ENCODE data around the gene KCNK1. TPM values are rescaled to one million over a fixed set of nuclear protein-coding genes. Genes with fewer than 3 reads are reported as not detected.

The KCNK1 gene
- polyA plus RNA-seq, 1 donor from 2014 or later: 1.8 TPM

DNA sequence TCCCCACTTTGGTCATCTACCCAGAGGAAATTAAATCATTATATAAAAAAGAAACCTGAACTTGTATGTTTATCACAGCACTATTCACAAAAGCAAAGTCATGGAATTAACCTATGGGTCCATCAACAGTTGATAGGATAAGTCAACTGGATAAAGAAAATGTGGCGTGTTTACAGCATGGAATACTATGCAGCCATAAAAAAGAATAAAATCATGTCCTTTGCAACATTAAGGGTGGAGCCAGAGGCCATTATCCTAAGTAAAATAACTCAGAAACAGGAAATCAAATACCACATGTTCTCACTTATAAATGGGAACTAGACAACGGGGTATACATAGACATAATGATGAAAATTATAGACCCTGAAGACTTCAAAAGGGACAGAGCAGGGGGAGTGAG is 27.6 kb upstream of the KCNK1 start:
- H3K36me3 ChIP-seq (ENCODE audit: insufficient read depth, low read length): no peaks in the 10 kb centered on the region
- H3K27ac ChIP-seq (ENCODE audit: low read length): no peak overlapping the region
- no peak overlapping the region for H3K4me3 ChIP-seq (ENCODE audit: low read length)
- H3K27me3 ChIP-seq (ENCODE audit: insufficient read depth, low read depth, low read length): peaks cover 28% of the 10 kb centered on the region
- H2AFZ ChIP-seq (ENCODE audit: low read depth, low read length): no peak overlapping the region
- no peak overlapping the region for H3K9ac ChIP-seq (ENCODE audit: low read length)
- H3F3A ChIP-seq (ENCODE audit: insufficient read depth, low read length, poor library complexity, severe bottlenecking): no peaks in the 10 kb centered on the region
- H3K4me2 ChIP-seq (ENCODE audit: low read length): no peak overlapping the region
- no peaks in the 10 kb centered on the region for H4K20me1 ChIP-seq (ENCODE audit: insufficient read depth)
- no peaks in the 10 kb centered on the region for H3K9me2 ChIP-seq (ENCODE audit: insufficient read depth, low read length)
- TF ChIP-seq EP300 (conservative IDR thresholded peaks at IDR 0.05; ENCODE audit: poor library complexity, severe bottlenecking) (no peak), CTCF (IDR thresholded peaks at IDR 0.05; ENCODE audit: poor library complexity, severe bottlenecking) (no peak), RAD21 (conservative IDR thresholded peaks at IDR 0.05) (no peak), TAF1 (IDR thresholded peaks at IDR 0.05; ENCODE audit: low read depth) (no peak), EZH2 (IDR thresholded peaks at IDR 0.05; ENCODE audit: borderline replicate concordance, insufficient read depth, low read length, poor library complexity, severe bottlenecking) (no peak), SMC3 (conservative IDR thresholded peaks at IDR 0.05; ENCODE audit: poor library complexity) (no peak), MXI1 (conservative IDR thresholded peaks at IDR 0.05; ENCODE audit: poor library complexity, severe bottlenecking) (no peak), POLR2AphosphoS5 (IDR thresholded peaks at IDR 0.05) (no peak)
- TF ChIP-seq, protein P1, sequence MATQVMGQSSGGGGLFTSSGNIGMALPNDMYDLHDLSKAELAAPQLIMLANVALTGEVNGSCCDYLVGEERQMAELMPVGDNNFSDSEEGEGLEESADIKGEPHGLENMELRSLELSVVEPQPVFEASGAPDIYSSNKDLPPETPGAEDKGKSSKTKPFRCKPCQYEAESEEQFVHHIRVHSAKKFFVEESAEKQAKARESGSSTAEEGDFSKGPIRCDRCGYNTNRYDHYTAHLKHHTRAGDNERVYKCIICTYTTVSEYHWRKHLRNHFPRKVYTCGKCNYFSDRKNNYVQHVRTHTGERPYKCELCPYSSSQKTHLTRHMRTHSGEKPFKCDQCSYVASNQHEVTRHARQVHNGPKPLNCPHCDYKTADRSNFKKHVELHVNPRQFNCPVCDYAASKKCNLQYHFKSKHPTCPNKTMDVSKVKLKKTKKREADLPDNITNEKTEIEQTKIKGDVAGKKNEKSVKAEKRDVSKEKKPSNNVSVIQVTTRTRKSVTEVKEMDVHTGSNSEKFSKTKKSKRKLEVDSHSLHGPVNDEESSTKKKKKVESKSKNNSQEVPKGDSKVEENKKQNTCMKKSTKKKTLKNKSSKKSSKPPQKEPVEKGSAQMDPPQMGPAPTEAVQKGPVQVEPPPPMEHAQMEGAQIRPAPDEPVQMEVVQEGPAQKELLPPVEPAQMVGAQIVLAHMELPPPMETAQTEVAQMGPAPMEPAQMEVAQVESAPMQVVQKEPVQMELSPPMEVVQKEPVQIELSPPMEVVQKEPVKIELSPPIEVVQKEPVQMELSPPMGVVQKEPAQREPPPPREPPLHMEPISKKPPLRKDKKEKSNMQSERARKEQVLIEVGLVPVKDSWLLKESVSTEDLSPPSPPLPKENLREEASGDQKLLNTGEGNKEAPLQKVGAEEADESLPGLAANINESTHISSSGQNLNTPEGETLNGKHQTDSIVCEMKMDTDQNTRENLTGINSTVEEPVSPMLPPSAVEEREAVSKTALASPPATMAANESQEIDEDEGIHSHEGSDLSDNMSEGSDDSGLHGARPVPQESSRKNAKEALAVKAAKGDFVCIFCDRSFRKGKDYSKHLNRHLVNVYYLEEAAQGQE (IDR thresholded peaks at IDR 0.05; ENCODE audit: borderline replicate concordance): no peak
- H3K9me3 ChIP-seq (ENCODE audit: low read length): peaks cover 6% of the 10 kb centered on the region
- no peaks in the 10 kb centered on the region for H3K79me2 ChIP-seq (replicated peaks; ENCODE audit: insufficient read depth, low read length)

GRCh38 chr1:233587196-233587595 is 26.7 kb upstream of the KCNK1 start:
- no peaks in the 10 kb centered on the region for H3K9me2 ChIP-seq (ENCODE audit: insufficient read depth, low read length)
- H3K9ac ChIP-seq (ENCODE audit: low read length): no peak overlapping the region
- no peaks in the 10 kb centered on the region for H3K79me2 ChIP-seq (replicated peaks; ENCODE audit: insufficient read depth, low read length)
- TF ChIP-seq EP300 (conservative IDR thresholded peaks at IDR 0.05; ENCODE audit: poor library complexity, severe bottlenecking): no peak
- no peak for TF ChIP-seq TAF1 (IDR thresholded peaks at IDR 0.05; ENCODE audit: low read depth)
- no peak for TF ChIP-seq RAD21 (conservative IDR thresholded peaks at IDR 0.05)
- TF ChIP-seq MXI1 (conservative IDR thresholded peaks at IDR 0.05; ENCODE audit: poor library complexity, severe bottlenecking): no peak
- TF ChIP-seq SMC3 (conservative IDR thresholded peaks at IDR 0.05; ENCODE audit: poor library complexity): no peak
- no peak for TF ChIP-seq EZH2 (IDR thresholded peaks at IDR 0.05; ENCODE audit: borderline replicate concordance, insufficient read depth, low read length, poor library complexity, severe bottlenecking)
- TF ChIP-seq POLR2AphosphoS5 (IDR thresholded peaks at IDR 0.05): no peak
- no peak for TF ChIP-seq CTCF (IDR thresholded peaks at IDR 0.05; ENCODE audit: poor library complexity, severe bottlenecking)
- TF ChIP-seq, protein P1 (IDR thresholded peaks at IDR 0.05; ENCODE audit: borderline replicate concordance): no peak
- H3K4me3 ChIP-seq (ENCODE audit: low read length): no peak overlapping the region
- H3K9me3 ChIP-seq (ENCODE audit: low read length): peaks cover 6% of the 10 kb centered on the region
- no peak overlapping the region for H3K4me2 ChIP-seq (ENCODE audit: low read length)
- peaks cover 28% of the 10 kb centered on the region for H3K27me3 ChIP-seq (ENCODE audit: insufficient read depth, low read depth, low read length)
- H3K36me3 ChIP-seq (ENCODE audit: insufficient read depth, low read length): no peaks in the 10 kb centered on the region
- no peak overlapping the region for H3K27ac ChIP-seq (ENCODE audit: low read length)
- H3F3A ChIP-seq (ENCODE audit: insufficient read depth, low read length, poor library complexity, severe bottlenecking): no peaks in the 10 kb centered on the region
- no peaks in the 10 kb centered on the region for H4K20me1 ChIP-seq (ENCODE audit: insufficient read depth)
- H2AFZ ChIP-seq (ENCODE audit: low read depth, low read length): no peak overlapping the region
